Neural progenitor cell (in vitro differentiated cells): ENCODE data around the gene MYMX. TPM values are rescaled to one million over a fixed set of nuclear protein-coding genes. Genes with fewer than 3 reads are reported as not detected.

ENCODE experiments used
- DNase-seq: peaks from one replicate; pipeline ENCODE4 v3.0.0-alpha.2; 2016; ENCODE audit warnings: low spot score
- H2AFZ ChIP-seq: fragments of 200-600 bp; sonication (generic); replicated peaks from 2 replicates; pipeline ENCODE4 v1.6.1; 2016; ENCODE audit warnings: antibody characterized with exemption
- H3F3A ChIP-seq: fragments of 200-600 bp; sonication (generic); 2 replicates; pipeline ENCODE4 v1.6.1; 2016; ENCODE audit warnings: antibody characterized with exemption, low read depth
- H3K27ac ChIP-seq: fragments of 200-600 bp; sonication (generic); 2 replicates; pipeline ENCODE4 v1.5.1; 2016; ENCODE audit warnings: mild to moderate bottlenecking
- H3K27me3 ChIP-seq: fragments of 200-600 bp; sonication (generic); 2 replicates; pipeline ENCODE4 v1.6.1; 2016; ENCODE audit warnings: mild to moderate bottlenecking, moderate library complexity
- H3K36me3 ChIP-seq: fragments of 200-600 bp; sonication (generic); 2 replicates; pipeline ENCODE4 v1.5.1; 2016
- H3K4me1 ChIP-seq: fragments of 200-600 bp; sonication (generic); 2 replicates; pipeline ENCODE4 v1.6.1; 2016; ENCODE audit warnings: mixed run types
- H3K4me2 ChIP-seq: fragments of 200-600 bp; sonication (generic); 2 replicates; pipeline ENCODE4 v1.6.1; 2016
- H3K4me3 ChIP-seq: fragments of 200-600 bp; sonication (generic); 2 replicates; pipeline ENCODE4 v1.5.1; 2016
- H3K79me2 ChIP-seq: fragments of 200-600 bp; sonication (generic); 2 replicates; pipeline ENCODE4 v1.6.1; 2016; ENCODE audit warnings: low read depth
- H3K9ac ChIP-seq: fragments of 200-600 bp; sonication (generic); 2 replicates; pipeline ENCODE4 v1.6.1; 2016
- H3K9me3 ChIP-seq: fragments of 200-600 bp; sonication (generic); 2 replicates; pipeline ENCODE4 v1.5.1; 2016; ENCODE audit warnings: low read depth
- H4K20me1 ChIP-seq: fragments of 200-600 bp; sonication (generic); 2 replicates; pipeline ENCODE4 v1.6.1; 2016; ENCODE audit warnings: low read depth
- H3K27ac Mint-ChIP-seq: 3 replicates; pipeline ENCODE4 v1.8.0; 2021; ENCODE audit warnings: mixed read lengths
- H3K27me3 Mint-ChIP-seq: 2 replicates; pipeline ENCODE4 v1.8.0; 2022; ENCODE audit warnings: low read depth, mild to moderate bottlenecking, inconsistent platforms, moderate library complexity, mixed read lengths; ENCODE audit not compliant: insufficient read depth
- H3K36me3 Mint-ChIP-seq: 3 replicates; pipeline ENCODE4 v1.8.0; 2021; ENCODE audit warnings: mixed read lengths
- H3K4me1 Mint-ChIP-seq: 3 replicates; pipeline ENCODE4 v1.8.0; 2021; ENCODE audit warnings: mixed read lengths
- H3K4me3 Mint-ChIP-seq: 3 replicates; pipeline ENCODE4 v1.8.0; 2021; ENCODE audit warnings: mild to moderate bottlenecking, moderate library complexity, mixed read lengths
- H3K9me3 Mint-ChIP-seq: 3 replicates; pipeline ENCODE4 v1.8.0; 2020; ENCODE audit warnings: mixed read lengths
- EZH2 ChIP-seq: fragments of 200-600 bp; sonication (generic); IDR thresholded peaks from 2 replicates; pipeline ENCODE4 v1.6.1; 2017; ENCODE audit warnings: antibody characterized with exemption, mild to moderate bottlenecking, moderate library complexity
- EZH2phosphoT487 ChIP-seq: fragments of 200-600 bp; sonication (generic); IDR thresholded peaks from 2 replicates; pipeline ENCODE4 v1.6.1; 2017; ENCODE audit warnings: antibody characterized with exemption
- total RNA-seq: library from RNA; depleted of rRNA; stranded (reverse); fragments of >200 nt; gene quantifications from 2 replicates; pipeline ENCODE4 v1.2.3, GENCODE V29; 2015; ENCODE audit warnings: low replicate concordance
- TF ChIP-seq, protein P1 (sequence below): fragments of 200-600 bp; sonication (generic); IDR thresholded peaks from 2 replicates; pipeline ENCODE4 v1.5.1; 2017; ENCODE audit warnings: antibody characterized with exemption, mild to moderate bottlenecking

Gene MYMX
- total RNA-seq, 1 donor from 2014 or later = 0.54 TPM

DNA sequence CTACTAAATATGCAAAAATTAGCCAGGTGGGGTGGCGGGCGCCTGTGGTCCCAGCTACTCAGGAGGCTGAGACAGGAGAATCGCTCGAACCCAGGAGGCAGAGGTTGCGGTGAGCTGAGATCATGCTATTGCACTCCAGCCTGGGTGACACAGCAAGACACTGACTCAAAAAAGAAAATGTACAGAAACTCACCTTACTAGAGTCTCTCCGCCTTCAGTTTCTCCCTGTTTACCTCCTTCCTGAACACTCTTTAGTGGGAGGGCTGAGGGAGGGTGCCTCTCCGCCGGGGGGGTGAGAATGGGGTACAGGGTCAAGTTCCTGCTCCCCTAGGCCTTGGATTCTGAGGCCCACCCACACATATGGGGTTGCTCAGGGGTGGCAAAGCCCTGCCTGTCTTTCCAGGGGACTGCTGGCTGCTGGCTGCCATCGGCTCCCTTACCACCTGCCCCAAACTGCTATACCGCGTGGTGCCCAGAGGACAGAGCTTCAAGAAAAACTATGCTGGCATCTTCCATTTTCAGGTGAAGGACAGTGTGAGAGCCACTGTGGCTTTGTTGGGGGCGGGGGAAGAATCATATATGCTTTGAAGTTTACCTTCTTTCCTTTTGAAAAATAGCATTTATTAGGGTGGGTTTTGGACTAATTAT, 44.7 kb upstream of the MYMX start:
- no peaks in the 10 kb centered on the region for H3F3A ChIP-seq
- H3K27me3 ChIP-seq = no peaks in the 10 kb centered on the region
- H3K4me1 ChIP-seq = peaks cover under 1% of the 10 kb centered on the region
- H3K9me3 ChIP-seq = no peaks in the 10 kb centered on the region
- no peak overlapping the region for H3K4me3 Mint-ChIP-seq
- H3K4me1 Mint-ChIP-seq = peaks cover 8% of the 10 kb centered on the region
- no peak overlapping the region for H3K27ac Mint-ChIP-seq
- no peaks in the 10 kb centered on the region for H3K9me3 Mint-ChIP-seq
- H2AFZ ChIP-seq = no peak overlapping the region
- H4K20me1 ChIP-seq = no peaks in the 10 kb centered on the region
- peaks cover 7% of the 10 kb centered on the region for H3K27me3 Mint-ChIP-seq
- DNase-seq = no peak
- no peaks in the 10 kb centered on the region for H3K36me3 Mint-ChIP-seq
- no peaks in the 10 kb centered on the region for H3K79me2 ChIP-seq
- no peak overlapping the region for H3K27ac ChIP-seq
- no peaks in the 10 kb centered on the region for H3K36me3 ChIP-seq
- no peak overlapping the region for H3K4me2 ChIP-seq
- H3K9ac ChIP-seq = no peak overlapping the region
- TF ChIP-seq EZH2 (no peak), EZH2phosphoT487 (no peak)
- TF ChIP-seq, protein P1, sequence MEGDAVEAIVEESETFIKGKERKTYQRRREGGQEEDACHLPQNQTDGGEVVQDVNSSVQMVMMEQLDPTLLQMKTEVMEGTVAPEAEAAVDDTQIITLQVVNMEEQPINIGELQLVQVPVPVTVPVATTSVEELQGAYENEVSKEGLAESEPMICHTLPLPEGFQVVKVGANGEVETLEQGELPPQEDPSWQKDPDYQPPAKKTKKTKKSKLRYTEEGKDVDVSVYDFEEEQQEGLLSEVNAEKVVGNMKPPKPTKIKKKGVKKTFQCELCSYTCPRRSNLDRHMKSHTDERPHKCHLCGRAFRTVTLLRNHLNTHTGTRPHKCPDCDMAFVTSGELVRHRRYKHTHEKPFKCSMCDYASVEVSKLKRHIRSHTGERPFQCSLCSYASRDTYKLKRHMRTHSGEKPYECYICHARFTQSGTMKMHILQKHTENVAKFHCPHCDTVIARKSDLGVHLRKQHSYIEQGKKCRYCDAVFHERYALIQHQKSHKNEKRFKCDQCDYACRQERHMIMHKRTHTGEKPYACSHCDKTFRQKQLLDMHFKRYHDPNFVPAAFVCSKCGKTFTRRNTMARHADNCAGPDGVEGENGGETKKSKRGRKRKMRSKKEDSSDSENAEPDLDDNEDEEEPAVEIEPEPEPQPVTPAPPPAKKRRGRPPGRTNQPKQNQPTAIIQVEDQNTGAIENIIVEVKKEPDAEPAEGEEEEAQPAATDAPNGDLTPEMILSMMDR = no peak
- H3K4me3 ChIP-seq = no peak overlapping the region

DNA sequence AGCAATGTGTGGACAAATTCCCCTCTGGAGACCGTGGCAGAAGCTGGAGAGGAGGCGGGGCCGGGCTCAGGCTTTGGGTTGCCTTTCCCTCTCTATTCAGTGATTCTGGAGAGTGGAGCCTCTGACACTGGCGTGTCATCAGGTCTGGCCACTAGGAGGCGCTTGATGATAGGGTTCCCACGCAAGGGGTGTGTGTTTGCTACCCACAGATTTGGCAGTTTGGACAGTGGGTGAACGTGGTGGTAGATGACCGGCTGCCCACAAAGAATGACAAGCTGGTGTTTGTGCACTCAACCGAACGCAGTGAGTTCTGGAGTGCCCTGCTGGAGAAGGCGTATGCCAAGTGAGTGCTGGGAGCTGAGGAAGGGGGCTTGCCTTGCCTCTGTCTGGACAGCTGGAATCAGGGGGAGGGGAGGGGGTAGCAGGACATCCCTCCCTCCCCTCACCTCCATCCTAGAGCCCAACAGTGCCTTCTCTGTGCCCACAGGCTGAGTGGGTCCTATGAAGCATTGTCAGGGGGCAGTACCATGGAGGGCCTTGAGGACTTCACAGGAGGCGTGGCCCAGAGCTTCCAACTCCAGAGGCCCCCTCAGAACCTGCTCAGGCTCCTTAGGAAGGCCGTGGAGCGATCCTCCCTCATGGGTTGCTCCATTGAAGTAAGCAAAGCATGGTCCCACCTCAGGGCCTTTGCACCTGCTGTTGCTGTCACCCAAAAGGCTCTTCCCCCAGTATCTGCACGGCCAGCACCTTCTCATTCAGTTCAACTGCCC, 43.8 kb upstream of the MYMX start:
- H3K9me3 Mint-ChIP-seq = no peaks in the 10 kb centered on the region
- DNase-seq = peak; percentile 88
- Histone ChIP-seq H3K27ac (no peak overlapping the region), H3F3A (no peaks in the 10 kb centered on the region), H3K4me2 (no peak overlapping the region), H3K9ac (no peak overlapping the region), H3K4me3 (no peak overlapping the region), H3K36me3 (no peaks in the 10 kb centered on the region), H3K9me3 (no peaks in the 10 kb centered on the region), H3K27me3 (no peaks in the 10 kb centered on the region), H2AFZ (no peak overlapping the region), H3K79me2 (no peaks in the 10 kb centered on the region), H3K4me1 (no peaks in the 10 kb centered on the region), H4K20me1 (no peaks in the 10 kb centered on the region)
- no peaks in the 10 kb centered on the region for H3K36me3 Mint-ChIP-seq
- H3K27ac Mint-ChIP-seq = peak overlapping the region; percentile 75
- peak overlapping the region; percentile 76 for H3K4me3 Mint-ChIP-seq
- peaks cover 11% of the 10 kb centered on the region for H3K27me3 Mint-ChIP-seq
- H3K4me1 Mint-ChIP-seq = peaks cover 9% of the 10 kb centered on the region
- TF ChIP-seq EZH2phosphoT487 (no peak), EZH2 (no peak)
- TF ChIP-seq, protein P1 = peak; percentile 95

DNA sequence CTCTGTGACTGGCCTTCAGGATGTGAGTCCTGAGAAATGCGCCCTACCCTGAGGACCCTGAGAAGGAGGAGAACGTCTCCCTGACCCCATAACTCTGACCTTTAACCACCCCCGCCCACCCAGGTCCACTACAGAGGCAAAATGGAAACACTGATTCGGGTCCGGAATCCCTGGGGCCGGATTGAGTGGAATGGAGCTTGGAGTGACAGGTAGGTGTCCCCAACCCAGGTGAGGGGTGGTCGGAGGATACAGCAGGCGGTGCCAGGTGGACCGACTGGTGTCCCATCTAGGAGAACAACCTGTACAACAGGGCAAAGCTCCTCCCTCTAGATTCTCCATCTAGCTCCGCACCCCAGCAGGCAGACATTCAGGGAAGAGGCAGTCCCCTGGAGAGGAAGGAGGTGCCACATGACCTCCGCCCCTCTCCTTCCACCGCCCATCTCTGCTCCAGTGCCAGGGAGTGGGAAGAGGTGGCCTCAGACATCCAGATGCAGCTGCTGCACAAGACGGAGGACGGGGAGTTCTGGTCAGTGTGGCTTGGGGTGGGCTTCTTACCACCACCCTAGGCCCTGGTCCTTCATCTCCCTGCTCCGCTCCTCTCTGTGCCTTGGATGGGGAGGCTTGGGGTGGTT, 40.5 kb upstream of the MYMX start:
- Histone ChIP-seq H4K20me1 (no peaks in the 10 kb centered on the region), H3K4me2 (no peak overlapping the region), H3K9ac (no peak overlapping the region), H2AFZ (no peak overlapping the region), H3K27ac (no peak overlapping the region), H3K79me2 (no peaks in the 10 kb centered on the region), H3K36me3 (no peaks in the 10 kb centered on the region), H3F3A (peaks cover 3% of the 10 kb centered on the region), H3K27me3 (no peaks in the 10 kb centered on the region), H3K4me3 (no peak overlapping the region), H3K4me1 (no peaks in the 10 kb centered on the region), H3K9me3 (no peaks in the 10 kb centered on the region)
- H3K36me3 Mint-ChIP-seq = no peaks in the 10 kb centered on the region
- peaks cover 15% of the 10 kb centered on the region for H3K27me3 Mint-ChIP-seq
- H3K4me3 Mint-ChIP-seq = no peak overlapping the region
- H3K9me3 Mint-ChIP-seq = no peaks in the 10 kb centered on the region
- H3K27ac Mint-ChIP-seq = no peak overlapping the region
- no peak for TF ChIP-seq EZH2
- TF ChIP-seq, protein P1 = no peak
- TF ChIP-seq EZH2phosphoT487 = no peak
- peaks cover 13% of the 10 kb centered on the region for H3K4me1 Mint-ChIP-seq
- DNase-seq = no peak
